IMR-90 (cell line): ENCODE results near the gene MTA1. TPM values are rescaled to one million over a fixed set of nuclear protein-coding genes. Genes with fewer than 3 reads are reported as not detected.

Experiments used
- ATAC-seq: fragments of 200-7000 bp; cut with Tn5 transposase; 2 replicates; pipeline ENCODE4 v1.9.1; 2020; ENCODE audit warnings: low read depth, mild to moderate bottlenecking, moderate library complexity
- BruUV-seq: library from RNA; stranded (reverse); fragments of 400-500 nt; replicated peaks from 2 replicates; lab custom pipeline; 2021; lab: Mats Ljungman, UMichigan
- CTCF ChIA-PET: fragments of 300-600 bp; formaldehyde crosslinking; extraction: SDS; loops from one replicate; lab custom pipeline; 2021; ENCODE audit warnings: antibody characterized with exemption; lab: Yijun Ruan, JAX
- POLR2A ChIA-PET: fragments of 300-600 bp; sonication (Branson Sonifier 250); formaldehyde crosslinking; loops from one replicate; lab custom pipeline; 2022; ENCODE audit warnings: antibody characterized with exemption; ENCODE audit not compliant: unreplicated experiment; lab: Charles Lee
- DNase-seq: peaks from one replicate; pipeline ENCODE4 v3.0.0; 2013
- H2AFZ ChIP-seq: replicated peaks from 2 replicates; pipeline ENCODE3; 2013; ENCODE audit warnings: low read length, mild to moderate bottlenecking; ENCODE audit not compliant: poor library complexity
- H2AK5ac ChIP-seq: 2 replicates; pipeline ENCODE4 v1.6.1; 2013; ENCODE audit warnings: low read depth, low read length, inconsistent platforms
- H2AK9ac ChIP-seq: replicated peaks from 2 replicates; pipeline ENCODE3; 2013; ENCODE audit warnings: mild to moderate bottlenecking, low read depth, low read length, moderate library complexity; ENCODE audit not compliant: poor library complexity
- H2BK120ac ChIP-seq: 2 replicates; pipeline ENCODE4 v1.6.1; 2013; ENCODE audit warnings: low read depth, low read length, inconsistent platforms
- H2BK15ac ChIP-seq: 3 replicates; pipeline ENCODE4 v1.6.1; 2013; ENCODE audit warnings: low read depth, low read length, inconsistent platforms
- H2BK20ac ChIP-seq: 2 replicates; pipeline ENCODE4 v1.6.1; 2013; ENCODE audit warnings: low read depth, mild to moderate bottlenecking, inconsistent platforms, low read length, moderate library complexity
- H2BK5ac ChIP-seq: 2 replicates; pipeline ENCODE4 v1.6.1; 2013; ENCODE audit warnings: mild to moderate bottlenecking, low read depth, low read length, inconsistent platforms; ENCODE audit not compliant: poor library complexity, severe bottlenecking
- H3K14ac ChIP-seq: replicated peaks from 2 replicates; pipeline ENCODE4 v1.6.1; 2013; ENCODE audit warnings: low read depth, low read length, inconsistent platforms
- H3K18ac ChIP-seq: 2 replicates; pipeline ENCODE4 v1.6.1; 2013; ENCODE audit warnings: low read depth, low read length, control low read depth
- H3K23ac ChIP-seq: 2 replicates; pipeline ENCODE4 v1.6.1; 2013; ENCODE audit warnings: low read depth, low read length, inconsistent platforms
- H3K27ac ChIP-seq: 2 replicates; pipeline ENCODE4 v1.5.1; 2013; ENCODE audit warnings: mild to moderate bottlenecking, control low read depth, low read length; ENCODE audit not compliant: insufficient read depth
- H3K27me3 ChIP-seq: 2 replicates; pipeline ENCODE4 v1.6.1; 2013; ENCODE audit warnings: low read length; ENCODE audit not compliant: control insufficient read depth, insufficient read depth
- H3K36me3 ChIP-seq: 2 replicates; pipeline ENCODE4 v1.6.1; 2013; ENCODE audit warnings: low read length, mixed read lengths; ENCODE audit not compliant: control insufficient read depth, insufficient read depth
- H3K4ac ChIP-seq: 2 replicates; pipeline ENCODE4 v1.6.1; 2013; ENCODE audit warnings: low read depth, low read length, inconsistent platforms
- H3K4me1 ChIP-seq: 2 replicates; pipeline ENCODE4 v1.6.1; 2013; ENCODE audit warnings: low read length, mixed read lengths; ENCODE audit not compliant: control insufficient read depth, insufficient read depth
- H3K4me2 ChIP-seq: 2 replicates; pipeline ENCODE4 v1.6.1; 2013; ENCODE audit warnings: low read depth, mild to moderate bottlenecking, control low read depth, low read length, moderate library complexity
- H3K4me3 ChIP-seq: 2 replicates; pipeline ENCODE4 v1.5.1; 2013; ENCODE audit warnings: low read depth, mild to moderate bottlenecking, control low read depth, low read length, moderate library complexity; ENCODE audit not compliant: insufficient read depth
- H3K56ac ChIP-seq: 2 replicates; pipeline ENCODE4 v1.6.1; 2013; ENCODE audit warnings: low read length, inconsistent platforms; ENCODE audit not compliant: insufficient read depth; ENCODE audit errors: extremely low read depth
- H3K79me1 ChIP-seq, 2 experiments: 2 replicates each; pipeline ENCODE4 v1.6.1; 2013; ENCODE audit warnings: low read length in 2 of 2, inconsistent platforms in 1 of 2, low read depth in 1 of 2
- H3K9ac ChIP-seq: 2 replicates; pipeline ENCODE4 v1.6.1; 2013; ENCODE audit warnings: low read depth, low read length, control low read depth
- H3K9me1 ChIP-seq: 2 replicates; pipeline ENCODE4 v1.6.1; 2013; ENCODE audit warnings: low read length, inconsistent platforms; ENCODE audit not compliant: insufficient read depth
- H3K9me3 ChIP-seq: 2 replicates; pipeline ENCODE4 v1.6.1; 2013; ENCODE audit warnings: low read length; ENCODE audit not compliant: control insufficient read depth, insufficient read depth
- H4K20me1 ChIP-seq: 2 replicates; pipeline ENCODE4 v1.6.1; 2013; ENCODE audit warnings: low read length, inconsistent platforms; ENCODE audit not compliant: insufficient read depth
- H4K5ac ChIP-seq: 2 replicates; pipeline ENCODE4 v1.6.1; 2013; ENCODE audit warnings: mild to moderate bottlenecking, low read depth, low read length, control low read depth
- H4K8ac ChIP-seq, 2 experiments: 2 replicates each; pipeline ENCODE4 v1.6.1; 2013; ENCODE audit warnings: low read depth in 2 of 2, low read length in 2 of 2, control low read depth in 1 of 2, inconsistent platforms in 1 of 2
- H4K91ac ChIP-seq: 2 replicates; pipeline ENCODE4 v1.6.1; 2013; ENCODE audit warnings: low read depth, low read length, inconsistent platforms; ENCODE audit not compliant: insufficient read depth
- CTCF ChIP-seq: conservative IDR thresholded peaks from 2 replicates; pipeline ENCODE4 v1.5.1; 2012; ENCODE audit warnings: mild to moderate bottlenecking, low read depth, low read length, improper control_type of control experiment
- MAFK ChIP-seq: IDR thresholded peaks from 2 replicates; pipeline ENCODE4 v1.6.1; 2012; ENCODE audit warnings: low read depth, low read length, improper control_type of control experiment
- MAZ ChIP-seq: IDR thresholded peaks from 2 replicates; pipeline ENCODE4 v1.6.1; 2012; ENCODE audit warnings: low read depth, mild to moderate bottlenecking, low read length, improper control_type of control experiment, moderate library complexity, borderline replicate concordance
- RAD21 ChIP-seq: IDR thresholded peaks from 2 replicates; pipeline ENCODE4 v1.6.1; 2012; ENCODE audit warnings: low read length, improper control_type of control experiment
- USF2 ChIP-seq: fragments of 150-350 bp; IDR thresholded peaks from 2 replicates; pipeline ENCODE4 v1.6.1; 2017; ENCODE audit warnings: mild to moderate bottlenecking, antibody characterized with exemption, low read length, low read depth
- WGBS, 2 experiments: methylation state at CpG; one replicate each; pipeline versions ENCODE4 v1.1.5 to v1.1.7; 2013; ENCODE audit warnings: missing lambda C conversion rate in 2 of 2; ENCODE audit not compliant: insufficient read length in 1 of 2; ENCODE audit errors: extremely low coverage in 2 of 2; 5-methylcytosine and 5-hydroxymethylcytosine counted together
- dilution Hi-C: fragments of 300-500 bp; cut with HindIII; formaldehyde crosslinking; loops from one replicate; pipeline ENCODE4 v1.14.3; 2018; ENCODE audit warnings: low sequenced_read_pairs; ENCODE audit not compliant: unreplicated experiment
- in situ Hi-C: fragments of 300-500 bp; cut with MboI; formaldehyde crosslinking; loops from 3 replicates; pipeline ENCODE4 v1.14.3; 2019; ENCODE audit warnings: low sequenced_read_pairs, inconsistent platforms, mixed read lengths
- intact Hi-C: fragments of 100-400 bp; cut with micrococcal nuclease; formaldehyde crosslinking; loops from 2 replicates; pipeline ENCODE4 v1.10.0; 2022
- polyA plus RNA-seq, 3 experiments: library from polyadenylated mRNA; depleted of rRNA; stranded (reverse); fragments of >200 nt; gene quantifications; 2 replicates each; pipeline ENCODE4 v1.2.3, GENCODE V29; 2012; ENCODE audit warnings: low replicate concordance in 1 of 3
- total RNA-seq: library from RNA; depleted of rRNA; stranded (reverse); fragments of >200 nt; gene quantifications from 2 replicates; pipeline ENCODE4 v1.2.3, GENCODE V29; 2012

Gene MTA1
- total and polyA plus RNA-seq, 2 of the 4 experiments (the other 2 are of a cell fraction): 21.5 to 61.6 TPM

GRCh38 chr14:105440554-105440900, 20.9 kb downstream of the MTA1 start:
- Histone ChIP-seq H3K14ac (no peak overlapping the region), H3K23ac (no peak overlapping the region), H3K4ac (no peak overlapping the region), H2BK15ac (no peak overlapping the region), H3K79me1 (peaks cover 12 to 58% of the 10 kb centered on the region in 2 experiments), H3K27me3 (no peaks in the 10 kb centered on the region), H4K91ac (no peak overlapping the region), H3K4me3 (no peak overlapping the region), H3K27ac (no peak overlapping the region), H2BK120ac (no peak overlapping the region), H3K9me3 (no peaks in the 10 kb centered on the region), H2BK20ac (no peak overlapping the region), H2AFZ (no peak overlapping the region), H3K4me1 (no peaks in the 10 kb centered on the region), H4K5ac (no peak overlapping the region), H2BK5ac (no peak overlapping the region), H2AK9ac (no peak overlapping the region), H4K8ac (no peak overlapping the region), H2AK5ac (no peak overlapping the region), H3K36me3 (peaks cover 17% of the 10 kb centered on the region), H3K4me2 (no peak overlapping the region), H3K18ac (no peak overlapping the region), H3K9ac (no peak overlapping the region), H4K20me1 (peaks cover 60% of the 10 kb centered on the region), H3K56ac (no peak overlapping the region), H3K9me1 (no peaks in the 10 kb centered on the region)
- BruUV-seq: no TSS peak
- CTCF ChIA-PET: no interaction called here
- dilution Hi-C loops (no loop called here), in situ Hi-C loops (no loop called here), intact Hi-C loops (no loop called here)
- WGBS, 2 experiments: 100% methylated on average over 5 of the region's 15 CpGs; no CpG with 5 or more reads in 1 of the 2 experiments
- no peak for DNase-seq
- no peak for ATAC-seq
- TF ChIP-seq MAFK: no peak
- TF ChIP-seq RAD21: no peak
- TF ChIP-seq USF2: no peak
- no peak for TF ChIP-seq CTCF
- no peak for TF ChIP-seq MAZ
- POLR2A ChIA-PET: no interaction called here
